ENCODE data around the gene ALAS1. TPM values are rescaled to one million over a fixed set of nuclear protein-coding genes. Genes with fewer than 3 reads are reported as not detected.

ALAS1 gene
- total RNA-seq, 6 donors from 2014 or later, result 53.2 to 97.3 (median 74.0) TPM

- H3K27ac ChIP-seq, result no peak overlapping the region
Observed at GRCh38 chr3:52193065-52193464, 4.9 kb upstream of the ALAS1 start.

GRCh38 chr3:52194485-52195290 is 3.3 kb upstream of the ALAS1 start:
- peak in 1 of 2 donors; percentile 28 for ATAC-seq (ENCODE audit: low FRiP score in 2 of 2)
- peak; percentile 71 to 93 for DNase-seq
- 53 to 58% methylated on average over 12 to 14 of the region's 14 CpGs for WGBS, 2 donors
- peaks cover 0 to 4% (median 0%) of the 10 kb centered on the region in 4 donors for H3K36me3 ChIP-seq
- TF ChIP-seq CTCF (IDR thresholded peaks at IDR 0.05) (no peak), POLR2AphosphoS5 (IDR thresholded peaks at IDR 0.05) (peak in 1 of 2 donors; percentile 33), EP300 (IDR thresholded peaks at IDR 0.05) (peak in 1 of 4 donors; percentile 18), POLR2A (IDR thresholded peaks at IDR 0.05) (no peak)
- peaks cover 61 to 72% (median 68%) of the 10 kb centered on the region in 4 donors for H3K4me1 ChIP-seq
- peak overlapping the region in 3 of 4 donors; percentile 92 to 98 (median 94) for H3K27ac ChIP-seq
- H3K27me3 ChIP-seq, result no peaks in the 10 kb centered on the region
- no peaks in the 10 kb centered on the region for H3K9me3 ChIP-seq
- no peak overlapping the region for H3K4me3 ChIP-seq

More at GRCh38 chr3:52193065-52193464, 4.9 kb upstream of the ALAS1 start:
- Histone ChIP-seq H3K36me3 (no peaks in the 10 kb centered on the region), H3K4me1 (peaks cover 53 to 63% (median 59%) of the 10 kb centered on the region in 4 donors), H3K4me3 (no peak overlapping the region), H3K27me3 (no peaks in the 10 kb centered on the region), H3K9me3 (no peaks in the 10 kb centered on the region)
- whole genome bisulfite sequencing, 2 donors, result 84 to 96% methylated on average over 6 to 18 of the region's 18 CpGs
- TF ChIP-seq EP300 (IDR thresholded peaks at IDR 0.05), result no peak
- no peak for TF ChIP-seq POLR2AphosphoS5 (IDR thresholded peaks at IDR 0.05)
- no peak for TF ChIP-seq POLR2A (IDR thresholded peaks at IDR 0.05)
- no peak for TF ChIP-seq CTCF (IDR thresholded peaks at IDR 0.05)
- DNase-seq, result peak in 1 of 2 donors; percentile 47
- no peak for ATAC-seq (ENCODE audit: low FRiP score in 2 of 2)

- WGBS, 2 donors, result 83 to 88% methylated on average over 3 of the region's 3 CpGs
- H3K27ac ChIP-seq, result peak overlapping the region; percentile 89 to 98 (median 93)
- TF ChIP-seq POLR2AphosphoS5 (IDR thresholded peaks at IDR 0.05) (no peak), POLR2A (IDR thresholded peaks at IDR 0.05) (no peak), EP300 (IDR thresholded peaks at IDR 0.05) (no peak)
- no peak overlapping the region for H3K4me3 ChIP-seq
- peaks cover 0 to 7% (median 0%) of the 10 kb centered on the region in 4 donors for H3K36me3 ChIP-seq
- no peak for DNase-seq
- no peaks in the 10 kb centered on the region for H3K9me3 ChIP-seq
- peaks cover 61 to 74% (median 67%) of the 10 kb centered on the region in 4 donors for H3K4me1 ChIP-seq
- ATAC-seq (ENCODE audit: low FRiP score in 2 of 2), result no peak
- no peaks in the 10 kb centered on the region for H3K27me3 ChIP-seq
Observed at GRCh38 chr3:52195291-52195597, 2.7 kb upstream of the ALAS1 start.

GRCh38 chr3:52195823-52196331 is 2.1 kb upstream of the ALAS1 start:
- no peak overlapping the region for H3K4me3 ChIP-seq
- peak; percentile 34 to 59 for ATAC-seq (ENCODE audit: low FRiP score in 2 of 2)
- WGBS, 2 donors, result 39 to 50% methylated on average over 10 of the region's 10 CpGs
- H3K36me3 ChIP-seq, result peaks cover 0 to 7% (median 0%) of the 10 kb centered on the region in 4 donors
- peaks cover 58 to 74% (median 66%) of the 10 kb centered on the region in 4 donors for H3K4me1 ChIP-seq
- peak in 1 of 2 donors; percentile 90 for DNase-seq
- peak in 1 of 4 donors; percentile 65 for TF ChIP-seq EP300 (IDR thresholded peaks at IDR 0.05)
- TF ChIP-seq POLR2AphosphoS5 (IDR thresholded peaks at IDR 0.05), result peak in 1 of 2 donors; percentile 35
- TF ChIP-seq CTCF (IDR thresholded peaks at IDR 0.05), result no peak
- peak in 1 of 4 donors; percentile 39 for TF ChIP-seq POLR2A (IDR thresholded peaks at IDR 0.05)
- no peaks in the 10 kb centered on the region for H3K27me3 ChIP-seq
- no peaks in the 10 kb centered on the region for H3K9me3 ChIP-seq
- peak overlapping the region; percentile 89 to 98 (median 93) for H3K27ac ChIP-seq

GRCh38 chr3:52196977-52197376 is 983 bp upstream of the ALAS1 start:
- DNase-seq (peak; percentile 77 to 87), ATAC-seq (ENCODE audit: low FRiP score in 2 of 2) (peak in 1 of 2 donors; percentile 82)
- Histone ChIP-seq H3K9me3 (no peaks in the 10 kb centered on the region), H3K4me3 (no peak overlapping the region), H3K4me1 (peaks cover 60 to 75% (median 72%) of the 10 kb centered on the region in 4 donors), H3K36me3 (peaks cover 0 to 10% (median 0%) of the 10 kb centered on the region in 4 donors), H3K27me3 (no peaks in the 10 kb centered on the region), H3K27ac (peak overlapping the region; percentile 89 to 98 (median 93))
- TF ChIP-seq EP300 (IDR thresholded peaks at IDR 0.05) (peak in 1 of 4 donors; percentile 30), CTCF (IDR thresholded peaks at IDR 0.05) (no peak)
- 24 to 44% methylated on average over 3 of the region's 3 CpGs for WGBS, 2 donors
